ENCODE measurements around the gene GTPBP6. TPM values are rescaled to one million over a fixed set of nuclear protein-coding genes. Genes with fewer than 3 reads are reported as not detected.

GTPBP6 gene, protein sequence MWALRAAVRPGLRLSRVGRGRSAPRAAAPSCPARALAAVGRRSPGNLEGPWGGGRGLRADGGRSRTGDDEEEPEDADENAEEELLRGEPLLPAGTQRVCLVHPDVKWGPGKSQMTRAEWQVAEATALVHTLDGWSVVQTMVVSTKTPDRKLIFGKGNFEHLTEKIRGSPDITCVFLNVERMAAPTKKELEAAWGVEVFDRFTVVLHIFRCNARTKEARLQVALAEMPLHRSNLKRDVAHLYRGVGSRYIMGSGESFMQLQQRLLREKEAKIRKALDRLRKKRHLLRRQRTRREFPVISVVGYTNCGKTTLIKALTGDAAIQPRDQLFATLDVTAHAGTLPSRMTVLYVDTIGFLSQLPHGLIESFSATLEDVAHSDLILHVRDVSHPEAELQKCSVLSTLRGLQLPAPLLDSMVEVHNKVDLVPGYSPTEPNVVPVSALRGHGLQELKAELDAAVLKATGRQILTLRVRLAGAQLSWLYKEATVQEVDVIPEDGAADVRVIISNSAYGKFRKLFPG
- 37.4 TPM for total RNA-seq (2021; ENCODE audit: unreplicated experiment)
- polyA plus RNA-seq (2012; ENCODE audit: insufficient read length) = 50.3 TPM
- Bru-seq, nascent RNA = percentile 59 among the genes with signal in this experiment
- percentile 76 among the genes with signal in this experiment for BruChase-seq, experiment 1, labeled RNA remaining after a 2-hour chase
- BruChase-seq, experiment 2, labeled RNA remaining after a 6-hour chase = percentile 81 among the genes with signal in this experiment
- long read RNA-seq, transcript GTPBP6-201 (10 exons, 1,907 nt) = major isoform, 68 of 100 reads
- long read RNA-seq, partial matches to known transcripts = 17 of 100 reads
- long read RNA-seq, other reads (novel, unspliced or antisense) = 15 of 100 reads

DNA sequence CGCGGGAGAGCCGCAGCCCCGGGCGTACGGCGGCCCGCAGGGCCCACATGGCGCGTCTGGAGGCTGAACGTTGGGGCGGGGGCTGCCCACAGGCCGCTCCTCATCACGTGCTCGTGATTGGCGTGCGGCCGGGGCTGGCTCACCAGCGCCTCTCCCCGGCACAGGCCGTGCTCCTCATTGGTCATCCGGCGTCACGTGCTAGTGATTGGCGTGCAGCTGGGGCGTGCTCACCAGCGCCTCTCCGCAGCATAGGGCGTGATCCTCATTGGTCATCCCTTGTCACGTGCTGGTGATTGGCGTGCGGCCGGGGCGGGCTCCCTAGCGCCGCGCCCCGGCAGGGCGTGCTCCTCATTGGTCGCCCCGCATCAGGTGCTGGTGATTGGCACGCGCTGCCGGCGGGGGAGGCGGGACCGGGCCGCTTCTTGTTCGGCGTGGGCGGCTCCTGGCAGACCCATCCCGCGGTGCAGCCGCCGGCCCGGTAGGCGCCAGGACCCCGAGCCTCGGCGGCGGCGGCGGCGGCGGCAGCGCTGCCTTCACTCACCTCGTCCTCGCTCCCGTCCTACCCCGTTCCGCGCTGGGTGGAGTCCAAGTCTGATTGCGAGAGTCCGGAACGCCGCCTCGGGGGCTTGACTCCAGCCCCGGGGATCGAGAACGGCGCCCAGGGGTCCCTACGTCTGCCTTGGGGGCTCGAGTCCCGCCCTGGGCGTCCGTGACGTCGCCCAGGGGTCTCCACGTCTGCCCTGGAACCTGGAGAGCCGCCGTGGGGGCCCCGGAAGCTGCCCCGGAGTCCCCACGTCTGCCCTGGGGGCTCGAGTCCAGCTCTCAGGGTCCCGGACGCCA lies at the start of gene GTPBP6:
GTPBP6 (minus strand) TSS at position 58 of the 840 bp plus-strand sequence; CDS start at position 49, 9 bp downstream.
- Histone ChIP-seq H3K4me3 (ENCODE audit: low read depth in 2 of 2, low read length in 2 of 2) (peak within 1 kb of the TSS; percentile 58 to 62), H3K27me3 (ENCODE audit: control insufficient read depth, insufficient read depth, low read length) (no peaks in the 10 kb centered on the region), H3K27ac (ENCODE audit: low read length) (peak within 1 kb of the TSS; percentile 66), H3K36me3 (ENCODE audit: control insufficient read depth, insufficient read depth, low read length) (no peaks in the 10 kb centered on the region; the same call in 1 of the 2 replicates), H3K9me3 (ENCODE audit: control insufficient read depth, insufficient read depth, low read depth, low read length) (no peaks in the 10 kb centered on the region), H3K4me1 (ENCODE audit: control insufficient read depth, insufficient read depth, low read length) (no peaks in the 10 kb centered on the region)
- ChIA-PET POLR2A (no interaction called here), CTCF (no interaction called here)
- no peak for TF ChIP-seq POLR2AphosphoS5 (IDR thresholded peaks at IDR 0.05; ENCODE audit: low read depth, low read length)
- TF ChIP-seq, protein P1, sequence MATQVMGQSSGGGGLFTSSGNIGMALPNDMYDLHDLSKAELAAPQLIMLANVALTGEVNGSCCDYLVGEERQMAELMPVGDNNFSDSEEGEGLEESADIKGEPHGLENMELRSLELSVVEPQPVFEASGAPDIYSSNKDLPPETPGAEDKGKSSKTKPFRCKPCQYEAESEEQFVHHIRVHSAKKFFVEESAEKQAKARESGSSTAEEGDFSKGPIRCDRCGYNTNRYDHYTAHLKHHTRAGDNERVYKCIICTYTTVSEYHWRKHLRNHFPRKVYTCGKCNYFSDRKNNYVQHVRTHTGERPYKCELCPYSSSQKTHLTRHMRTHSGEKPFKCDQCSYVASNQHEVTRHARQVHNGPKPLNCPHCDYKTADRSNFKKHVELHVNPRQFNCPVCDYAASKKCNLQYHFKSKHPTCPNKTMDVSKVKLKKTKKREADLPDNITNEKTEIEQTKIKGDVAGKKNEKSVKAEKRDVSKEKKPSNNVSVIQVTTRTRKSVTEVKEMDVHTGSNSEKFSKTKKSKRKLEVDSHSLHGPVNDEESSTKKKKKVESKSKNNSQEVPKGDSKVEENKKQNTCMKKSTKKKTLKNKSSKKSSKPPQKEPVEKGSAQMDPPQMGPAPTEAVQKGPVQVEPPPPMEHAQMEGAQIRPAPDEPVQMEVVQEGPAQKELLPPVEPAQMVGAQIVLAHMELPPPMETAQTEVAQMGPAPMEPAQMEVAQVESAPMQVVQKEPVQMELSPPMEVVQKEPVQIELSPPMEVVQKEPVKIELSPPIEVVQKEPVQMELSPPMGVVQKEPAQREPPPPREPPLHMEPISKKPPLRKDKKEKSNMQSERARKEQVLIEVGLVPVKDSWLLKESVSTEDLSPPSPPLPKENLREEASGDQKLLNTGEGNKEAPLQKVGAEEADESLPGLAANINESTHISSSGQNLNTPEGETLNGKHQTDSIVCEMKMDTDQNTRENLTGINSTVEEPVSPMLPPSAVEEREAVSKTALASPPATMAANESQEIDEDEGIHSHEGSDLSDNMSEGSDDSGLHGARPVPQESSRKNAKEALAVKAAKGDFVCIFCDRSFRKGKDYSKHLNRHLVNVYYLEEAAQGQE (IDR thresholded peaks at IDR 0.05; ENCODE audit: insufficient read depth in 1 of 2, low read depth in 2 of 2, low read length in 1 of 2) = no peak
- TF ChIP-seq, protein P2, sequence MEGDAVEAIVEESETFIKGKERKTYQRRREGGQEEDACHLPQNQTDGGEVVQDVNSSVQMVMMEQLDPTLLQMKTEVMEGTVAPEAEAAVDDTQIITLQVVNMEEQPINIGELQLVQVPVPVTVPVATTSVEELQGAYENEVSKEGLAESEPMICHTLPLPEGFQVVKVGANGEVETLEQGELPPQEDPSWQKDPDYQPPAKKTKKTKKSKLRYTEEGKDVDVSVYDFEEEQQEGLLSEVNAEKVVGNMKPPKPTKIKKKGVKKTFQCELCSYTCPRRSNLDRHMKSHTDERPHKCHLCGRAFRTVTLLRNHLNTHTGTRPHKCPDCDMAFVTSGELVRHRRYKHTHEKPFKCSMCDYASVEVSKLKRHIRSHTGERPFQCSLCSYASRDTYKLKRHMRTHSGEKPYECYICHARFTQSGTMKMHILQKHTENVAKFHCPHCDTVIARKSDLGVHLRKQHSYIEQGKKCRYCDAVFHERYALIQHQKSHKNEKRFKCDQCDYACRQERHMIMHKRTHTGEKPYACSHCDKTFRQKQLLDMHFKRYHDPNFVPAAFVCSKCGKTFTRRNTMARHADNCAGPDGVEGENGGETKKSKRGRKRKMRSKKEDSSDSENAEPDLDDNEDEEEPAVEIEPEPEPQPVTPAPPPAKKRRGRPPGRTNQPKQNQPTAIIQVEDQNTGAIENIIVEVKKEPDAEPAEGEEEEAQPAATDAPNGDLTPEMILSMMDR (IDR thresholded peaks at IDR 0.05) = no peak
- TF ChIP-seq TCF7L2 (IDR thresholded peaks at IDR 0.05; ENCODE audit: low read depth, low read length) = no peak
- no peak for TF ChIP-seq SIN3A (IDR thresholded peaks at IDR 0.05; ENCODE audit: borderline replicate concordance, insufficient read depth, low read depth, low read length)
- intact Hi-C loops (cut with micrococcal nuclease; ENCODE audit: unreplicated experiment) (no loop called here), in situ Hi-C loops (cut with HindIII; ENCODE audit: low pct_unique_long_range_greater_than_20kb, low sequenced_read_pairs) (no loop called here)
- BruUV-seq (replicated peaks) = no TSS peak
- ATAC-seq = peak; percentile 85
- DNase-seq (ENCODE audit: low read depth, low spot score) = peak; percentile 81

DNA sequence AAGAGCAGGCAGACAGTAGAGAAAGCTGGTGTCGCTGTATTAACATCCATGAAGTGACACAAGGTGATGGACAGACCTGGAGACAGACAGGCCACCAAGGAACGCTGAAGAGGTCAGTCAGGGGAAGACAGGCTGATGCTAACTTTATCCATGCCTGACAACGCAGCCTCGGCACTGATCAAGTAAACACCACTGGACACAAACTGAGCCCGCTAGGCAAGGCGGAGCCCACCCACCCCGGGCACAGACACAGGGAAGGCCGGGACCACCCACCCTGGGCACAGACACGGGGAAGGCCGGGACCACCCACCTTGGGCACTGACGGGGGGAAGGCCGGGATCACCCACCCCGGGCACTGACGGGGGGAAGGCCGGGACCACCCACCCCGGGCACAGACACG lies 49.3 kb upstream of the GTPBP6 start:
- no TSS peak for BruUV-seq (replicated peaks)
- no peak overlapping the region for H3K27ac ChIP-seq (ENCODE audit: low read length)
- no peaks in the 10 kb centered on the region for H3K27me3 ChIP-seq (ENCODE audit: control insufficient read depth, insufficient read depth, low read length)
- in situ Hi-C loops (cut with HindIII; ENCODE audit: low pct_unique_long_range_greater_than_20kb, low sequenced_read_pairs) (no loop called here), intact Hi-C loops (cut with micrococcal nuclease; ENCODE audit: unreplicated experiment) (no loop called here)
- ATAC-seq = no peak
- POLR2A ChIA-PET = no interaction called here
- DNase-seq (ENCODE audit: low read depth, low spot score) = no peak
- TF ChIP-seq, protein P1 (IDR thresholded peaks at IDR 0.05; ENCODE audit: insufficient read depth in 1 of 2, low read depth in 2 of 2, low read length in 1 of 2) = no peak
- no peak for TF ChIP-seq TCF7L2 (IDR thresholded peaks at IDR 0.05; ENCODE audit: low read depth, low read length)
- TF ChIP-seq, protein P2 (IDR thresholded peaks at IDR 0.05) = no peak
- no peak for TF ChIP-seq SIN3A (IDR thresholded peaks at IDR 0.05; ENCODE audit: borderline replicate concordance, insufficient read depth, low read depth, low read length)
- no peak for TF ChIP-seq POLR2AphosphoS5 (IDR thresholded peaks at IDR 0.05; ENCODE audit: low read depth, low read length)
- H3K4me3 ChIP-seq (ENCODE audit: low read depth in 2 of 2, low read length in 2 of 2) = no peak overlapping the region
- no peaks in the 10 kb centered on the region for H3K36me3 ChIP-seq (ENCODE audit: control insufficient read depth, insufficient read depth, low read length)
- H3K4me1 ChIP-seq (ENCODE audit: control insufficient read depth, insufficient read depth, low read length) = no peaks in the 10 kb centered on the region
- no peaks in the 10 kb centered on the region for H3K9me3 ChIP-seq (ENCODE audit: control insufficient read depth, insufficient read depth, low read depth, low read length)
- CTCF ChIA-PET = no interaction called here

All from Panc1 (cell line).